NCI-H146 treated with DMSO at 0.1 percent for 48 hours (cell line): Measurements from ENCODE around the gene SLC12A5.

Experiments used
- DNase-seq: peaks from one replicate; lab custom pipeline; 2025; ENCODE audit not compliant: unreplicated experiment; lab: John Stamatoyannopoulos, UW

The SLC12A5 gene

DNA sequence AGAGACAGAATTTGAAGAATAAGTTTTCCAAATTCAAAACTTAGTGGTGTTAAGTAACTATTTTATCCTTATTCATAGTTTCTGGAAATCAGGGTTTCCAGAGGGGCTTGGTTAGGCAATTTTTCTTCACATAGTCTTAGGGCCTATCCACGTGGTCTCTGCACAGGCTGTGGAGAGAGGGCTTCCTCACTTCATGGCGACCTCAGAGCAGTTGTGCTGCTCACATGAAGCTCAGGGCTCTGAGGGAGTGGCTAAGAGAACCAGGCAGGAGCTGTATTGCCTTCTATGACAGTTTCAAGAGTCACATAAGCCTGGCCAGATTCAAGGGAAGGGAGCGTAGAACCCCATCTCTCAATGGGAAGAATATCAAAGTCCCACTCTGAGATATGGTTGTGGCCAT is 75.2 kb downstream of the SLC12A5 start:
- DNase-seq = no peak

DNA sequence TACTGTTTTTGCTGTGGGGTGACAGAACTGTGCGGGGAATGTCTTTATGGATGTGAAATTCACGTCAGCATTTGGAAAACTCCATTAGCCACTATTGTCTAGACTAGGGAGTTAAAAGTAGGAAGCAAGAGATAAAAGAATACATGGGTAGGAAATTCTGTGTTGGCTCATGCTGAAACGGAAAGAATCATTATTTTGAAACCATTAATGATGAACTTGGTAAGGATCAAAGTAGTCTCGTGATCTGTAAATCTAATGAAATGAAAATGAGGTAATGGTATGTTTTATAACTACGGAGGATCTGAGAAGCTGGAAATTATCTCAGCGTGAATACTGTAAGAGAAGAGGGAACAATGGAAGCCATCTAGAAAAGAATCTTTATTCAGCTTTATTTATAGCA is 78.0 kb downstream of the SLC12A5 start:
- DNase-seq = peak; percentile 39

GRCh38 chr20:46108435-46108841 is 79.4 kb downstream of the SLC12A5 start:
- no peak for DNase-seq

DNA sequence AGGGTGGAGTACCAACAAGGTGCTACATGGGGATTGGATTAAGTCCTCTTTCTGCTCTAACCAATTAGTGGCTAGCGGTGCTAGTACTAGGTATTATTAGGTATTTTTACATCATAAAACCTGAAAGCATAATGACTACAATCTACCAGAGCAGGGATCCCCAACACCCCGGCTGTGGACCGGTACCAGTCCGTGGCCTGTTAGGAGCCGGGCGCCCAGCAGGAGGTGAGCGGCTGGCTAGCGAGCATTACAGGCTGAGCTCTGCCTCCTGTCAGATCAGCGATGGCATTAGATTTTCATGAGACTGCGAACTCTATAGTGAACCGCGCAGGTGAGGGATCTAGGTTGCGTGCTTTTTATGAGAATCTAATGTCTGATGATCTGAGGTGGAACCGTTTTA is 80.0 kb downstream of the SLC12A5 start:
- no peak for DNase-seq
